AML-193 (cell line): ENCODE results near the gene PDPR.
"Not testable (repeated sequence)": the region's sequence is repeated elsewhere in the genome, so short reads cannot be mapped to it uniquely, and the experiment has no call there.

Experiments
- DNase-seq, 2 experiments: peaks; one replicate each; lab custom pipeline; 2025; lab: John Stamatoyannopoulos, UW

Gene PDPR

DNA sequence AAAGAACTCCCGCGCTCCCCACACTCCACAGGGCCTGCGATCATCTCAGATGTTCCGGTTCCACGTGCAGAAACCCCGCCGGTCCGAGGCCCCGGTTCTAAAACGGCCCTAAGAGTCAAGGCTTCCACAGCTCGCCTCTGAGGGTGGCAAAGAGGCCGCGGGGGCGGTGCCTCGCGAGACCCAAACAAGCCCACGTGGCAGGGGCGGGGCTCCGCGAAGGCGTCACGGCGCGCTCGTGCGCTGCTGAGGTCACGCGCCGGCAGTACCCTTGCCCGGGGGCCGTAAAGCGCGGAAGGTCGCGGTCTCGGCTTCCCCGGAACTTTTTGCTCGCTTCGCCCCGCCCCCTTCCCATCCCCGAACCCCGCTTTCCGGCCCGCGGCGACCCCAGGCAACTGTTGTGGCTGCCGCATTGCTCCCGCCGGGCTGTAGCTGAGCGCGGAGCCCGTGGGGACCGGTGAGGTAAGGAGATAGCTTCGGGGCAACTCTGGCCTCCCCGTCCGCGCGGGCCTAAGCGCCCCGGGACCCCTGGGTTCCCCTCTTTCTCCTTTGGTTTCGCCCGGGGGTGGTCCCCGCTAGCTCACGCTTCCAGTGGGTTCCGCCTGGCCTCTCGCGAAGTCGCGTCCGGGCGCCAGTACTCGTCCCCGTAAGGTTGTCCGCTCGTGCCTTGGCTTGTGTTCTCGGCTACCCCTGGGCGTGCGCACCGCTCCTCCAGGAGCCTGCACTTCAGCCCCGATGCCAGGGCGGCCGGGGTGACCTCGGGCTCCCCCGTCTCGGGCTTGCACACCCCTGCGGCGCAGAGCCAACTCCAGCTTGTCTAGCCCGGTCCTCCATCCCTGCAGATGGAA, at the start of gene PDPR:
TSS of gene PDPR (plus strand) at position 351 of the 845 bp plus-strand sequence. CDS start 6,161 bp downstream, outside the sequence.
- DNase-seq = peak; percentile 69 to 71

DNA sequence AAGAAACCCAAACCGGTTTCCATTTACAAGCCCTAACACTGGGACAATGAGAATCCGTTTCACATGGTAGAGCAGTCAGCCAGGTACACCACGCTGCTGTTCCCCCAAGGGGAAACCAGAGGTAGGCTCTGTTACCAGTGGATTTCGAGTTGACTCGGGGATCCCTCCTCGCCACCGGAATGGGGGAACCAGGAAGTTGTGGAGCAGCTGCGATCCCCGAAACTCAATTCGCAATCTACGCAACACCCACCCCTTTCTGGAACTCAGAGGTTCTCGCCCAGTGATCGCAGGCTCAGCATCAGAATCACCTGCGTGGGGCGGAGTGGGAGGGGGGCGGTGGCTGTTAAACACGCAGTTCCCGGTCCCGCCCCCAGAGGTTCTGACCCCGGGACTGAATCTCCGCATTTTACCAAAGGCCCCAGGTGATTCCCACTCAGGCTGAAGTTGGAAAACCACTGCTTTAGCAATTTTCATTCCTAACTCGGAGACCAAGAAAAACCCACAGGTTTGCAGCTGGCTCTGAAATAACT, 49.2 kb upstream of the PDPR start:
- DNase-seq = not testable (repeated sequence)

DNA sequence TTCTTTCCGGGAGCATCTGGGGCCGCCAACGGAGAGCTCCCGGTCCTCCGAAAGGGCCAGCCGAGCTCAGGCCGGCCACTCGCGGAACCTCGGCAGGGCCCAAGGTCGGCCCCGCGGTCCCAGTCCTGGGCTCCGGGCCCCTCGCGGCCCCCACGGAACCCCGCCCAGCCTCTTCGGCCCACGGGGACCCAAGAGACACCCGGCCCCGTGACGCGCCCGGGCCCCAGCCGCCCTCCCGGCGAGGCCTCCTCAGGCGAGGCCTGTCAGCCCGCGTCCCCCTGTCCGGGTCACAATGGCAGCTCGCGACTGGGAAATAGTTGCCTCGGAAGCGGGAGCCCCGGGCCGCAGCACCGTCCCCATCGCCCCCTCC, 48.8 kb upstream of the PDPR start:
- DNase-seq = not testable (repeated sequence)

DNA sequence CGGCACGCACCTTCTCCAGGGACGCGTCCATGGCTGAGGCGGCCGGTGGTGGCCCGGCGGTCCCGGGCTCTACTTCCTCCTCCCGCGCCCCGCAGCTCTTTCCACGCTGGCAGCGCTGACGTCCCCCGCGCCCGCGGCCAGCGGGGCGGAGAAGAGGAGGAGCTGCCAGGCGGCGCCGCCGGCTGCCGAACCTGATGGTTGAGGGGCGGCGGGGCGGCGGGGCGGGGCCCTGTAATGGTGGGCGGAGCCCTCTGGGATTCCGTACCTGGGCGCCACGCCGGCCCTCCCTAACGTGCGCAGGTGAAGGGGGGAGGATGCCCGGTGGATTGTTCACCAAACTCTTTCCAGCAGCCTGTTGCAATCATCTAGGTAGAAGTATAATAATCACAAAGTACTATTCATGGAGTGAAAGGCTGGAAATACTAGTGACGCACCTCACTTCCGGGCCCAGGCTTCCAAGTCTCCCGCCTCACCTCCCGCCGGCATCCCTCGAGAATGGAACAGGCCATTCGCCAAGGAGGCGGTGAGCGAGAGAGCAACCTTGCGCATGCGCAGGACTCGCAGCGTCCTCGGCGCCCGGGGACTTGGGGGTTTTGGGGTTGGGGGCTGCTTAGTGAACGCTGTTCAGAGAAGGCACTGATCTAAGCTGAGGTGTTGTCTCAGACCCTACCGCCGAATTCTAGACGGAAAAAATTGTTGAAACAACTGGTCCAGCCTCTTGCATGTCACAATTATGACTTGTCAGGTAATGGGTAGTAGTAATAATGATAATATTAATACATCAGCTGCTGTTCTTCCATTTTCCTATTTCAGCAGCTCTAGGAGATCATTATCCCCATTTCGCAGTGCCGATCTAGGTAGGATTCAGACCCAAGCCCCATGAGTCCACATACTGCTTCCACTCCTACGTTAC, 48.1 kb upstream of the PDPR start:
- DNase-seq = peak; percentile 62

DNA sequence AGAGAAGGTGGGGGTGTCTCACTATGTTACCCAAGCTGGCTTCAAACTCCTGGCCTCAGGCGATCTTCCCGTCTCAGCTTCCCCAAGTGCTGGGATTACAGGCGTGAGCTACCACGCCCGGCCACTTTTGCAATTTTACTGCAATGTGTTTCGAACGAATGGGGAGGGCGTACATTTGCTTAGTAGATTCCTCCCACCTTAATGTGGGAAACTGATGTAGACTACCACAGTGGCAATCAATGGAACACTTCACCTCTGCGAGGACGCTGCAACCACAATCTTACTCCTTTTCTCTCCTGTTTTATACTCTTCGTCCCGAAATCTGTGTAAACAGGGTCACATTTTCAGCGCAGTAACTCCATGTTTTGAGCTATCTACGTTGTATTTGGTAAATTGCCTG, 47.4 kb upstream of the PDPR start:
- not testable (repeated sequence) for DNase-seq

DNA sequence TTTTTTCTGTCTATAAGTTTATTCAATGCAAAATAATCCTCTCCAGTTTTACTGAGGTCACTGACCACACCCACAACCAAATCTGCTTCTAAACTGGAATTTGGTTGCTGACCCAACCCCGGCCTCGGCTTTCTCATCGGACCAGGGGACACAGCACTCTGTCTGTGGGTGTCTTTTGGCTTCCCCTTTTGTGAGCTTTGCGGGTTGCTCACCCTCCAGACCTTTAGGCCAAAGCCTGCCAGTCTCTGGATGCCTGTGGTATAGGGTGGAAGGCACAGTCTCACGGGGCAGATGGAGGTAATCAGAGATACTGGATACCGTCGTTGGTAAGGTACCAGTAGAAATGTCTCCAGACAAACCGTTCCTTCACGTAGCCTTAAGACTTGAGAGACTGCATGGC, 35.1 kb upstream of the PDPR start:
- not testable (repeated sequence) for DNase-seq

DNA sequence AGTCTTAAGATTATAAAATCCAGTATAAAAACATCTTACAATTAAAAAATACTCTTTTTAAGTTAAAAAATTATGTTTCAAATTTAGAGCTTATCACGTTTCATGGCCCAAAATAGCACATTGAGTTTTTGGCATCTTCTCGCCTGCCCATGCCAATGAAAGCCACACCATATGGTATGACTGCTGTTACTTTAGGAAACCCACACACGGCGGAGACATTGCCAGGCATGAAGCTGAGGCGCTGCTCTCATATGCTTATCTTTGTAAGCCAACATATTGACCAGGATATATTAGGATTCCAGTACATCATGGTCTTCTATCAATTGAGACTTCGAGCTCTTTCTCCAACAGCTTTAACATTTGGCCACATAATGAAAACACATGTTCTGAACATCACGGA, 32.9 kb upstream of the PDPR start:
- not testable (repeated sequence) for DNase-seq

DNA sequence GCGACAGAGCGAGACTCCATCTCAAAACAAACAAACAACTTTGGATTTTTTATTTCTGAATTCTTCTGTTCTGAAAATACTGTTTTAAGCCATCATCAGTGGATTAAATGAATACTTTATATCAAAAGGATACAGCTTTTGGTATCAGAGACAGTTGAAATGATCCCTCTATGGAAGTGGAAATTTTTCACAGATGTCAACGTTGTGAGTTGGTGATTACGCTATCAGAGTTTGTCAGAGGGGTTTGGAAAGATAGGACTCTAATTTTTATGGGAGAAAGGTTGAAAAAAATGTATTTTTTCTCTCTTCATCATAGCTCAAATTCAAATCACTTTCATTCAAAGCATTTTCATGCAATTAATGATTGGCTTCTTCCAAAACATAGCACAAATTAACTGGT, 30.2 kb upstream of the PDPR start:
- DNase-seq = not testable (repeated sequence)

DNA sequence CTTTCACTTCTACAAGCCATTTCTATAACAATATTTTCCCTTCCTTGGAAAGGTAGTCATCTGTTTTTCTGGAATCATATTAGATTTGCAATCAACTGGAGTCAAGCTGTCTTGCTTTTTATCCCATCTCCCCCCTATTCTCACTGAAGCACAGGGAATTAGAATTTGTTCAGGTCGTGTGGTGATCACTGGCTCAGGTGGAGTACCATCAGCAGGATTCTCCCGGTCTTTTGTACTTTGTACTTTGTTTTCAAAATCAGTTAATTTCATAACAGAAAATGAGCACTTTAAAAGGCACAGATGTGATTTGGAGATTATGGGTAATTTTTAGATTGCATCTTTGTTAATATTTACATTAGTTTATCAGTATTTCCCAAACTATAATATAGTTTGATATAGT, 26.0 kb upstream of the PDPR start:
- not testable (repeated sequence) for DNase-seq

DNA sequence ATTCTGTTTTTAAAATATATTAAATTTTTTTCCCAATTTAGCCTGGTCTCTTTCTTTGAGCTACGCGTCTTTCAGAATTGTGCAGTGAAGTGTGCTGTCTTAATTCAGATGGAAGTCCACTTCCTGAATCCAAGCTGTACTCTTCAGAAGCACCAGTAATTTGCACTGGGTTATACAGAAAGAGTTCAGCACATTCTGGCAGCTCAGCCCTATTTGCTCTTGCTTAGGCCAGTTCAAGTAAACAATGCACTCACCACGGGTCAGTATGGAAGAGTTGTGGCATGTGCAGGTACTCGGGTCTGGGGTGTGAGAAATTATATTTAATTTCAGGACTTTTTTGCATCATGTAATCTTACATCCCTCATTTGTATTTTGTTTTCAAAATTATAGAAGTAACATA, 25.3 kb upstream of the PDPR start:
- DNase-seq = not testable (repeated sequence)

DNA sequence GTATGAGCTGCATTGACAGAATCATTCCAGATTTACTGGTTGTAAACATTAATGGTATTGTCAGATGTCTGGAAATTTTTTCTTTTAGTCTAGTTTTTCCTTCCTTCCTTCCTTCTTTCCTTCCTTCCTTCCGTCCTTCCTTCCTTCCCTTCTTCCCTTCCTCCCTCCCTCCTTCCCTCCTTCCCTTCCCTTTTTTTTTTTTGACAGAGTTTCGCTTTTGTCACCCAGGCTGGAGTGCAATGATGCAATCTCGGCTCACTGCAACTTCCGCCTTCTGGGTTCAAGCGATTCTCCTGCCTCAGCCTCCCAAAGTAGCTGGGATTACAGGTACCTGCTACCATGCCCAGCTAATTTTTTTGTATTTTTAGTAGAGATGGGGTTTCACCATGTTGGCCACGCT, 24.8 kb upstream of the PDPR start:
- not testable (repeated sequence) for DNase-seq

DNA sequence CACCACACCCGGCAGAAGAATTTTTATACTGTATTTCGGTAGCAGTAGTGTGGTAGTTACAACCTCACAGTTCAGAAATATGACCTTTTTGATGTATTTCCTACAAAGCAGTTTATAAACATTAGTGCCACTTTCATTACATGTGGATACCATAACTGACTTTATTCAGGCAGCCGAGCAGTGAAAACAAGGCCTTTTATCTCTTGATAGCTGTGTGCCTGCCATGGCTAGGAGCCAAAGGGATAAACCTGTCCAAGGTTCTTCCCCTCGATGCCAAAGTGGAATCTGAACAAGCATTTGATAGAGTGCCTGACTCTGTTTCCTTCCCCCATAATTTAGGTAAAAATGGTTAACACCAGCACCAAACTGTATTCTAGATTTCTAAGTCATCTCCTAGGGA, 23.0 kb upstream of the PDPR start:
- DNase-seq = not testable (repeated sequence)

DNA sequence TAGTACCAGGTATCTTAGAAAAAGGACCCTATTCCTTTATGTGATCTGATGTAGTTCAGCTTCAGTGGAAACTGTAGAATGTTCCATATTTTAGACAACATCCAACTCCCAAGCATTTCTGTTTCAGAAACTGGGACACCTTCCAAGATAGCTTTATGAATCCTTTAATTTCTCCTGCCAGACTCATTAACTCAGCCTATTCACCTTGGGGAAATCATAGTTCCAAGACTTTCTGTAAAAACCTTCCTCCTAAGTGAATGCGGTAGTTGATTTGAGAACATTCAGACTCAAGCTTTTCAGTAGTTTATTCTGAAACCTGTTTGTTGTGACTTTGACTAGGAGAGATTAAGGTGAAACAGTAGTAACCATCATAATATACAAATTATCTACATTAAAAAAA, 20.0 kb upstream of the PDPR start:
- DNase-seq = not testable (repeated sequence)

DNA sequence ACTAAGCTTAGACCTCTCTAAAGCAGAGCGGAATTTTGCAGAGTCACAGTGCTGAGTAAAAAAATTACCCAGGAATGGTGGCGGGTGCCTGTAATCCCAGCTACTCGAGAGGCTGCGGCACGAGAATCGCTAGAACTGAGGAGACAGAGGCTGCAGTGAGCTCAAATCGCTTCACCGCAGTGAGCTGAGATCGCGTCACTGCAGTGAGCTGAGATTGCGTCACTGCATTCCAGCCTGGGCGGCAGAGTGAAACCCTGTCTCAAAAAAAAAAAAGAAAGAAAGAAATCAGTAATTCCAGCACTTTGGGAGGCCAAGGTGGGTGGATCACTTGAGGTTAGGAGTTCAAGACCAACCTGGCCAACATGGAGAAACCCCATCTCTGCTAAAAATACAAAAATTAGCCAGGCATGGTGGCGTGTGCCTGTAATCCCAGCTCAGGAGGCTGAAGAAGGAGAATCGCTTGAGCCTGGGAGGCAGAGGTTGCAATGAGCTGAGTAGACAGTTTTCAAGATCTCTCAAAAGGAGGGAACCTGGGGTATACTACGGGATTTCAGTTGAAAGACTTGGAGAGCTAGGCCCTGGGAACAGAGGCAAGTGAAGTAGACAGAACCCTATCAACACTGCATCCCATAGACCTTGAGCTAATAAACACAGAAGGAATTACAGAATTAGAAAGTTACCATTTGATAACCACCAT, 4.4 kb upstream of the PDPR start:
- not testable (repeated sequence) for DNase-seq

DNA sequence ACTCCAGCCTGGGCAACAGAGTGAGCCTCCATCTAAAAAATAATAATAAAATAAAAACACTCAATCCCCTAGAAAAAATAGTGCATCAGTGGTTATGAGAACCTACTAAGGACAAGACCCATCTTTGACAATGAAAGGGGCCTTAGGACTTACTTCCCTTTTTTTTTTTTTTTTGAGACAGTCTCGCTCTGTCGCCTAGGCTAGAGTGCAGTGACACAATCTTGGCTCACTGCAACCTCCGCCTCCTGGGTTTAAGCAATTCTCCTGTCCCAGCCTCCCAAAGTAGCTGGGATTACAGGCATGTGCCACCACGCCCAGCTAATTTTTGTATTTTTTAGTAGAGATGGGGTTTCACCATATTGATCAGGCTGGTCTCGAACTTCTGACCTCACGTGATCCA, 2.0 kb upstream of the PDPR start:
- not testable (repeated sequence) for DNase-seq

DNA sequence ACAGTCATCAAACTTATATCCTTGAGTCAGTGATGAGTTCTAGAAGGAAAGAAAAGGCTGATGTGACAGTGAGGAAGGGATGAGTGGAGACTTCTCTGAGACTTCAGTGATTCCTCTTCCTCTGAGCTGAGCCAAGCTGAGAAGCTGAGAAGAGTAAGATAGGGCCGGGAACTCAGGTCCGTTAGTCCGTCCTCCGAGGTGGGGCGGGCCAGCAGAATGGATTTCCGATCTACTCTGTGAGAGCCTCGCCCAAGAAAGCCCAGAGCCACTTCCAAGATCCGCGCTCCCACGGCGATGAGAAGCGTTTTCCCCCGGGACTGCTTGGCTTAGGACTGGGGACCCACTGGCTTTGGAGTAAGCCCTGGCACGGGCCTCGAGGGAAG, 542 bp upstream of the PDPR start:
- not testable (repeated sequence) for DNase-seq

DNA sequence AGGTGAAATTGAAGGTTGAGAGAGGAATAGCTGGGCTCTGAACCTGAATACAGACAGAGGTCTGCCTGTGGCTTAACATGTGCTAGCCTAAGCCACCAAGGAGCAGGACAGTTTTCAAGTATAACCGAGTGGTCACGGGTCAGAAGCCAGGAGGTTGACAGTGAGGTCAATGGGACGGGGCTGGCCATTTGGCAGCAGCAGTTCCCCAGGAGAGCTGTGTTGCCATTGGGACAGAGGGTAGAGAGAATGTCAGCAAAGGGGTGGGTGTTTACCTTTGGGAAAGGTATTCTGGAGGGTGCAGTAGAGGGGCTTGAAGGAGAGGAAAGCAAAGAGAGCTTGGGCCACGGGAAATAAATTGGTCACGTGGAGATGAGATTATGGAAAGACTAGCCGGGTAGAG, 4.2 kb downstream of the PDPR start:
- DNase-seq = not testable (repeated sequence)

DNA sequence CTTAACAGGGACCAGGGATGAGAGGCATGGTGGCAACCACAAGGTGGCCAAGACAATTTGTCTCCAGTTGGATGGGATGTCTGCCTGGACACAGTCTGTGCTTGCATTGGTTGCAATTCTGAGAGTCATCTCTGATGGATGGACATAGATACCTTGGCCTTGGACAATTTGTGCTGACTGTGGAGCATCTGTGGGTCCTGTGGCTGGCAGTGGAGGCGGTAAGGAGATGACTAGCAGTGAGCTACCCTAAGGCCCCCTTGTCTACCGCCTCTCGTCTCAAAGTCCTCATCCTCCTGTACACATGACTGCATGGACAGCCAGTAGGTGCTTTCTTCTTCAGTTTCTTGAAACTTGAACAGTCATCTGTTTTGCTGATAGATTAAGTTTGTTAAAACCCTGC, 4.6 kb downstream of the PDPR start:
- not testable (repeated sequence) for DNase-seq

DNA sequence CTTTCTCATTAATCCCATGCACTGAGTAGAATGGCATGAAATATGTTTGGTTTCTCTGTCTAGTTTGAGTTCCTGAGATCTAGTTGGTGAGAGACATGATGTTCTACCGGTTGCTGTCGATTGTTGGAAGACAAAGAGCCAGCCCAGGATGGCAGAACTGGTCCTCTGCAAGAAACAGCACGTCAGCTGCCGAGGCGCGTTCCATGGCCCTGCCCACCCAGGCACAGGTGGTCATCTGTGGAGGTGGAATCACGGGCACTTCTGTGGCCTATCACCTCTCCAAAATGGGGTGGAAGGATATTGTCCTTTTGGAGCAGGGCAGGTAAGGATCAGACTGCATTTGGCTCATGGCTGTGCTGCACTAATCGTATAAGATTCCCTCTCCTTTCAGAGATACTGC, 6.3 kb downstream of the PDPR start:
- not testable (repeated sequence) for DNase-seq

DNA sequence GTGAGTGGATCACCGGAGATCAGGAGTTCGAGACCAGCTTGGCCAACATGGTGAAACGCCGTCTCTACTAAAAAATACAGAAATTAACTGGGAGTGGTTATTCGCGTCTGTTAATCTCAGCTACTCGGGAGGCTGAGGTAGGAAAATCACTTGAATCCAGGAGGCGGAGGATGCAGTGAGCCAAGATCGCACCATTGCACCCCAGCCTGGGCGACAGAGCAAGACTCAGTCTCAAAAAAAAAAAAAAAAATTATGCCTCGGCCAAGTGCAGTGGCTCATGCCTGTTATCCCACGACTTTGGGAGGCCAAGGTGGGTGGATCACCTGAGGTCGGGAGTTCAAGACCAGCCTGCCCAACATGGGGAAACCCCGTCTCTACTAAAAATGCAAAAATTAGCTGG, 9.7 kb downstream of the PDPR start:
- not testable (repeated sequence) for DNase-seq

DNA sequence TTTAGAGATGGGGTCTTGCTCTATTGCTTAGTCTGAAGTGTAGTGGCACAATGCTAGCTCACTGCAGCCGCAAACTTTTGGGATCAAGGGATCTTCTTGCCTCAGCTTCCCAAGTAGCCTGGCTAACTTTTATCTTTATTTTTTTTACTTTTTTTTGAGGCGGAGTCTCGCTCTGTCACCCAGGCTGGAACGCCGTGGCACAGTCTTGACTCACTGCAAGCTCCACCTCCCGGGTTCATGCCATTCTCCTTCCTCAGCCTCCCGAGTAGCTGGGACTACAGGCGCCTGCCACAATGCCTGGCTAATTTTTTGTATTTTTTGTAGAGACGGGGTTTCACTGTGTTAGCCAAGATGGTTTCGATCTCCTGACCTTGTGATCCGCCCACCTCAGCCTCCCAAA, 12.1 kb downstream of the PDPR start:
- DNase-seq = not testable (repeated sequence)

DNA sequence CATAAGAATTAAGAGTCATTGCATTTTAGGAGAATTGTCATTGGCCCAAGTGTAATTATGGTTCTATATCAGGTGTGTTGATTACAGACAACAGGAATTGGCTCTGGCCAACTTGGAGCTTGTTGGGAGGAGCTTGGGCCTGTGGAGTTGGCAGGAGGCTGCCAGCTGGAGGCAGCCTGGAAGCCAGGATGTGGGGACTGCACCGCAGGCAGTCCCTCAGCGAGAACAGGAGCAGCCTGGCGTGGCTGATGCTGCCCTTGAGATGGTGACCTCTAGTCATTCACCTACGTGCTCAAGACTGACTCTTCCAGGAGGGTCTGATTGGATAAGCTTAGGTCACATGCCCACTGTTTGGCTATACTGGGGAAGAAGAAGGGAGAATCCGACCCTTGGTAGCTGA, 13.6 kb downstream of the PDPR start:
- DNase-seq = not testable (repeated sequence)
